SK-N-SH (cell line): ENCODE results near the gene SEMA3G. TPM values are rescaled to one million over a fixed set of nuclear protein-coding genes. Genes with fewer than 3 reads are reported as not detected.
A peak's percentile ranks its signal among the peaks of the same experiment; 100 is the strongest.

Source experiments
- CTCF ChIA-PET: fragments of 300-600, 350-600 bp; formaldehyde crosslinking; extraction: SDS; loops from one replicate; lab custom pipeline; 2021; lab: Yijun Ruan, JAX
- POLR2A ChIA-PET: fragments of 350-600 bp; sonication (Branson Sonifier 250); formaldehyde crosslinking; extraction: SDS; loops from one replicate; lab custom pipeline; 2020; ENCODE audit warnings: antibody characterized with exemption, inconsistent platforms; lab: Yijun Ruan, JAX
- DNase-seq: peaks from one replicate; pipeline ENCODE4 v3.0.0; 2012
- H2AFZ ChIP-seq: fragments of 200-600 bp; sonication (generic); 2 replicates; pipeline ENCODE4 v1.8.1; 2016; ENCODE audit warnings: antibody characterized with exemption, mild to moderate bottlenecking, low read depth
- H3F3A ChIP-seq: fragments of 200-600 bp; sonication (generic); replicated peaks from 2 replicates; pipeline ENCODE3; 2016; ENCODE audit warnings: antibody characterized with exemption, mild to moderate bottlenecking; ENCODE audit not compliant: insufficient read depth
- H3K27ac ChIP-seq, 2 experiments: fragments of 200-500 bp in 1 of 2; fragments of 200-600 bp in 1 of 2; sonication (Bioruptor generic) in 1 of 2; sonication (generic), shearing (Covaris generic) in 1 of 2; 2 replicates each; pipeline versions ENCODE4 v1.5.1 to v1.6.1; 2014 to 2016; ENCODE audit warnings: low read depth in 2 of 2, inconsistent platforms in 1 of 2, low read length in 1 of 2, mild to moderate bottlenecking in 1 of 2, mixed read lengths in 1 of 2
- H3K27me3 ChIP-seq: fragments of 200-600 bp; sonication (generic), shearing (Covaris generic); 2 replicates; pipeline ENCODE4 v1.6.1; 2016; ENCODE audit warnings: mixed run types; ENCODE audit not compliant: insufficient read depth
- H3K36me3 ChIP-seq, 2 experiments: fragments of 200-500 bp in 1 of 2; fragments of 200-600 bp in 1 of 2; sonication (Bioruptor generic) in 1 of 2; sonication (generic) in 1 of 2; replicated peaks in 1 of 2; 2 replicates each; pipeline versions ENCODE3 to v1.5.1; 2014 to 2016; ENCODE audit warnings: low read length in 1 of 2, mild to moderate bottlenecking in 1 of 2; ENCODE audit not compliant: insufficient read depth in 2 of 2, control insufficient read depth in 1 of 2
- H3K4me1 ChIP-seq, 2 experiments: fragments of 200-500 bp in 1 of 2; fragments of 200-600 bp in 1 of 2; sonication (Bioruptor generic) in 1 of 2; sonication (generic), shearing (Covaris generic) in 1 of 2; 2 replicates each; pipeline versions ENCODE4 v1.5.1 to v1.6.1; 2014 to 2016; ENCODE audit warnings: low read depth in 1 of 2, low read length in 1 of 2, mixed run types in 1 of 2; ENCODE audit not compliant: insufficient read depth in 2 of 2, control insufficient read depth in 1 of 2
- H3K4me2 ChIP-seq: fragments of 200-600 bp; sonication (generic), shearing (Covaris generic); 2 replicates; pipeline ENCODE4 v1.6.1; 2017; ENCODE audit warnings: mixed run types
- H3K4me3 ChIP-seq, 2 experiments: fragments of 200-500 bp in 1 of 2; fragments of 200-600 bp in 1 of 2; sonication (Bioruptor generic) in 1 of 2; sonication (generic), shearing (Covaris generic) in 1 of 2; 2 replicates each; pipeline versions ENCODE4 v1.5.1 to v1.8.1; 2014 to 2016; ENCODE audit warnings: low read depth in 2 of 2, inconsistent platforms in 1 of 2, low read length in 1 of 2, mild to moderate bottlenecking in 1 of 2, mixed read lengths in 1 of 2, moderate library complexity in 1 of 2
- H3K79me2 ChIP-seq: fragments of 200-600 bp; sonication (generic); 2 replicates; pipeline ENCODE4 v1.8.1; 2017; ENCODE audit warnings: mild to moderate bottlenecking; ENCODE audit not compliant: insufficient read depth
- H3K9ac ChIP-seq: fragments of 200-600 bp; sonication (generic); 2 replicates; pipeline ENCODE4 v1.6.1; 2017; ENCODE audit warnings: mixed run types
- H3K9me2 ChIP-seq: fragments of 200-600 bp; sonication (generic); 2 replicates; pipeline ENCODE4 v1.6.1; 2017; ENCODE audit warnings: mixed run types
- H3K9me3 ChIP-seq: fragments of 200-600 bp; sonication (generic); 2 replicates; pipeline ENCODE4 v1.6.1; 2017; ENCODE audit warnings: mixed run types, mild to moderate bottlenecking, moderate library complexity
- H4K20me1 ChIP-seq: fragments of 200-600 bp; sonication (generic); 2 replicates; pipeline ENCODE4 v1.6.1; 2017; ENCODE audit warnings: mild to moderate bottlenecking, mixed run types; ENCODE audit not compliant: insufficient read depth
- CHD2 ChIP-seq: fragments of 150-350 bp; IDR thresholded peaks from 2 replicates; pipeline ENCODE4 v1.6.1; 2018; ENCODE audit warnings: low read length; ENCODE audit not compliant: partially characterized antibody
- CTCF ChIP-seq: fragments of 200-600 bp; sonication (generic); IDR thresholded peaks from 2 replicates; pipeline ENCODE4 v1.6.1; 2017; ENCODE audit warnings: antibody characterized with exemption, mild to moderate bottlenecking, moderate library complexity
- ELF1 ChIP-seq: IDR thresholded peaks from 2 replicates; pipeline ENCODE4 v1.4.0; 2012
- FOXM1 ChIP-seq: IDR thresholded peaks from 2 replicates; pipeline ENCODE4 v1.4.0; 2012; ENCODE audit warnings: low read depth, mild to moderate bottlenecking
- IRF3 ChIP-seq: fragments of 150-350 bp; IDR thresholded peaks from 2 replicates; pipeline ENCODE4 v1.6.1; 2016; ENCODE audit warnings: mild to moderate bottlenecking, low read depth, low read length
- ZBTB33 ChIP-seq: IDR thresholded peaks from 2 replicates; pipeline ENCODE4 v1.4.0; 2012; ENCODE audit warnings: low read depth, borderline replicate concordance
- WGBS: methylation state at CpG from one replicate; pipeline ENCODE4 v1.1.6; 2017; ENCODE audit warnings: low lambda C conversion rate; 5-methylcytosine and 5-hydroxymethylcytosine counted together
- polyA plus RNA-seq, 3 experiments: library from polyadenylated mRNA; depleted of rRNA; stranded (reverse); fragments of >200 nt; gene quantifications; 2 replicates each; pipeline ENCODE4 v1.2.3, GENCODE V29; 2012

Gene SEMA3G
- polyA plus RNA-seq, 1 of the 3 experiments (the other 2 are of a cell fraction), result 0.13 TPM

- no peaks in the 10 kb centered on the region for H4K20me1 ChIP-seq
- no peaks in the 10 kb centered on the region for H3K9me2 ChIP-seq
- H3K4me2 ChIP-seq, result no peak overlapping the region
- ChIA-PET POLR2A (no interaction called here), CTCF (interaction anchor here (0.6 to 2.8 kb wide), 8 partner anchors 8 to 70 kb away, joined by 3 to 13 read pairs (median 4); partner anchors contain the start of genes SEMA3G and STAB1)
- peak; percentile 72 for DNase-seq
- H3K4me3 ChIP-seq, result no peak overlapping the region
- no peak overlapping the region for H2AFZ ChIP-seq
- no peaks in the 10 kb centered on the region for H3K27me3 ChIP-seq
- WGBS, result 96% methylated on average over 19 of the region's 23 CpGs
- no peaks in the 10 kb centered on the region for H3F3A ChIP-seq
- H3K27ac ChIP-seq, result peak overlapping the region in 1 of 2 experiments; percentile 83; a peak in 2 of 4 replicates
- no peak overlapping the region for H3K9ac ChIP-seq
- H3K36me3 ChIP-seq, result peaks cover 24 to 66% of the 10 kb centered on the region in 2 experiments
- no peaks in the 10 kb centered on the region for H3K9me3 ChIP-seq
- no peak for TF ChIP-seq FOXM1
- no peak for TF ChIP-seq ELF1
- TF ChIP-seq IRF3, result no peak
- peak; percentile 57 for TF ChIP-seq CTCF
- H3K4me1 ChIP-seq, result peaks cover 0 to 51% of the 10 kb centered on the region in 2 experiments; a peak in 1 of 4 replicates
- H3K79me2 ChIP-seq, result no peaks in the 10 kb centered on the region
These were observed 37.1 kb upstream of the SEMA3G start for GRCh38 chr3:52481819-52482521.

GRCh38 chr3:52480768-52481715 is 36.1 kb upstream of the SEMA3G start:
- POLR2A ChIA-PET, result interaction anchor here (1.7 kb wide), 1 partner anchor 8 kb away, joined by 8 read pairs; no protein-coding TSS in a partner anchor
- TF ChIP-seq ZBTB33 (no peak), CHD2 (no peak)
- CTCF ChIA-PET, result interaction anchor here (0.6 to 2.1 kb wide), 5 partner anchors 9 to 71 kb away, joined by 3 to 8 read pairs (median 3); partner anchors contain the start of gene STAB1
- Histone ChIP-seq H2AFZ (no peak overlapping the region), H3K36me3 (peaks cover 30 to 68% of the 10 kb centered on the region in 2 experiments), H3K79me2 (no peaks in the 10 kb centered on the region), H3K9ac (no peak overlapping the region), H4K20me1 (no peaks in the 10 kb centered on the region), H3K9me2 (no peaks in the 10 kb centered on the region), H3K27ac (peak overlapping the region in 1 of 2 experiments; percentile 40; a peak in 1 of 4 replicates), H3K4me3 (no peak overlapping the region), H3K4me1 (peaks cover 0 to 51% of the 10 kb centered on the region in 2 experiments; a peak in 1 of 4 replicates), H3K4me2 (no peak overlapping the region), H3K27me3 (no peaks in the 10 kb centered on the region), H3F3A (no peaks in the 10 kb centered on the region), H3K9me3 (no peaks in the 10 kb centered on the region)
- 96% methylated on average over 25 of the region's 27 CpGs for WGBS
- DNase-seq, result no peak
